Panc1 (cell line): ENCODE results near the gene PADI2. TPM values are rescaled to one million over a fixed set of nuclear protein-coding genes. Genes with fewer than 3 reads are reported as not detected.

Source experiments
- ATAC-seq: fragments of 200-7000 bp; cut with Tn5 transposase; 2 replicates; pipeline ENCODE4 v1.9.1; 2020; ENCODE audit warnings: mild to moderate bottlenecking, moderate library complexity
- BruUV-seq: library from RNA; stranded (reverse); fragments of 400-500 nt; replicated peaks from 2 replicates; lab custom pipeline; 2021; lab: Mats Ljungman, UMichigan
- CTCF ChIA-PET: fragments of 300-600 bp; sonication (Branson Sonifier 250); formaldehyde crosslinking; loops from one replicate; lab custom pipeline; 2022; ENCODE audit warnings: antibody characterized with exemption; lab: Charles Lee
- POLR2A ChIA-PET: fragments of 300-600 bp; sonication (Branson Sonifier 250); formaldehyde crosslinking; loops from one replicate; lab custom pipeline; 2022; ENCODE audit warnings: antibody characterized with exemption; lab: Charles Lee
- DNase-seq: peaks from one replicate; pipeline ENCODE4 v3.0.0-alpha.2; 2010; ENCODE audit warnings: low read depth, low spot score
- H3K27ac ChIP-seq: 2 replicates; pipeline ENCODE4 v1.5.1; 2011; ENCODE audit warnings: mild to moderate bottlenecking, low read length, inconsistent platforms
- H3K27me3 ChIP-seq: fragments of 200-500 bp; sonication (Bioruptor generic); 2 replicates; pipeline ENCODE4 v1.6.0; 2014; ENCODE audit warnings: low read length, inconsistent platforms; ENCODE audit not compliant: control insufficient read depth, insufficient read depth
- H3K36me3 ChIP-seq: fragments of 200-500 bp; sonication (Bioruptor generic); 2 replicates; pipeline ENCODE4 v1.5.1; 2014; ENCODE audit warnings: inconsistent platforms, mild to moderate bottlenecking, low read length, moderate library complexity; ENCODE audit not compliant: control insufficient read depth, insufficient read depth
- H3K4me1 ChIP-seq: 2 replicates; pipeline ENCODE4 v1.5.1; 2011; ENCODE audit warnings: inconsistent platforms, mild to moderate bottlenecking, low read length, moderate library complexity; ENCODE audit not compliant: control insufficient read depth, insufficient read depth
- H3K4me3 ChIP-seq, 2 experiments: 2 replicates each; pipeline ENCODE4 v1.5.1; 2011 to 2012; ENCODE audit warnings: low read depth in 2 of 2, low read length in 2 of 2, mild to moderate bottlenecking in 2 of 2, inconsistent platforms in 1 of 2, moderate library complexity in 1 of 2
- H3K9me3 ChIP-seq: fragments of 200-500 bp; sonication (Bioruptor generic); 2 replicates; pipeline ENCODE4 v1.5.1; 2014; ENCODE audit warnings: low read depth, mild to moderate bottlenecking, inconsistent platforms, low read length, moderate library complexity; ENCODE audit not compliant: control insufficient read depth, insufficient read depth
- POLR2AphosphoS5 ChIP-seq: IDR thresholded peaks from 2 replicates; pipeline ENCODE4 v1.6.1; 2012; ENCODE audit warnings: mild to moderate bottlenecking, low read depth, low read length, moderate library complexity
- SIN3A ChIP-seq: IDR thresholded peaks from 2 replicates; pipeline ENCODE4 v1.6.1; 2012; ENCODE audit warnings: low read depth, mild to moderate bottlenecking, low read length, moderate library complexity, borderline replicate concordance; ENCODE audit not compliant: insufficient read depth
- TCF7L2 ChIP-seq: IDR thresholded peaks from 2 replicates; pipeline ENCODE4 v1.6.1; 2011; ENCODE audit warnings: mild to moderate bottlenecking, low read depth, low read length, inconsistent platforms
- in situ Hi-C: cut with HindIII; loops from 2 replicates; pipeline ENCODE4 v1.10.0; 2016; ENCODE audit warnings: low sequenced_read_pairs, low pct_unique_long_range_greater_than_20kb
- intact Hi-C: fragments of 100-400 bp; cut with micrococcal nuclease; formaldehyde crosslinking; loops from one replicate; pipeline ENCODE4 v1.10.0; 2022; ENCODE audit not compliant: unreplicated experiment
- total RNA-seq: library from RNA; stranded (reverse); gene quantifications from one replicate; pipeline ENCODE4 v1.2.1, GENCODE V29; 2021; ENCODE audit not compliant: unreplicated experiment
- TF ChIP-seq, protein P1 (sequence below): fragments of 450-650 bp; IDR thresholded peaks from 2 replicates; pipeline ENCODE4 v1.5.1; 2017; ENCODE audit warnings: mild to moderate bottlenecking
- TF ChIP-seq, protein P2 (sequence below), 2 experiments: IDR thresholded peaks; 2 replicates each; pipeline ENCODE4 v1.6.1; 2011 to 2012; ENCODE audit warnings: low read depth in 2 of 2, control low read depth in 1 of 2, low read length in 1 of 2, mild to moderate bottlenecking in 1 of 2, moderate library complexity in 1 of 2; ENCODE audit not compliant: insufficient read depth in 1 of 2

The PADI2 gene
- total RNA-seq, 1 experiment from 2014 or later, result 507 TPM

DNA sequence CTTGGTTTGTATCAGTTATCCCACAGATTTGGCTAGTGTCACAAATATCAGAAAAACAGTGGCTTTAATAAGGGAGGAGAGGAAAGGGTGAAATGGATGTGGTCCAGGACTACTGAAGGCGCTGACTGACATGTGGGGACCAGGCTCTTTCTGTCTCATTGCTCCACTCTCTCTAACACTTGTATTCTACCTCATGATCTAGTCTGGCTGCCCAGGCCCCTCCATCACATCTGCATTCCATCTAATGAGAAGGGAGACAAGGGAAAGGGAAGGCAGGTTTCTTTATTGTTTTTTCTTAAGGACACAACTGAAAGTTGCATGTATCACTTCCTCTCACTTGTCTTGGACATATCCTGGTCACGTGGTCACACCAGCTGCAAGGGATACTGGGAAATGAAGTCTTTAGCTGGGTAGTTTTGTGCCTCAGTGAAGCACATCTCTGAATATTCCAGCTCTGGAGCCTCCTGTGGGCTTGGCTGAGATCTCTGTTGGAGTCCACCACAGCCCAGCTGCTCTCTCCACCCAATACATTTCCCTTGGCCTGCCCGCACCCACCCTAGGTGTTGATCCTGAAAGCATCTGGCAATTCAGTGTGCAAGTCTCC, 42.0 kb upstream of the PADI2 start:
- Histone ChIP-seq H3K27me3 (no peaks in the 10 kb centered on the region), H3K27ac (peak overlapping the region; percentile 64), H3K4me1 (peaks cover 10% of the 10 kb centered on the region; the same call in 1 of the 2 replicates), H3K4me3 (no peak overlapping the region), H3K9me3 (no peaks in the 10 kb centered on the region), H3K36me3 (no peaks in the 10 kb centered on the region)
- TF ChIP-seq POLR2AphosphoS5 (no peak), SIN3A (no peak), TCF7L2 (no peak)
- TF ChIP-seq, protein P1, sequence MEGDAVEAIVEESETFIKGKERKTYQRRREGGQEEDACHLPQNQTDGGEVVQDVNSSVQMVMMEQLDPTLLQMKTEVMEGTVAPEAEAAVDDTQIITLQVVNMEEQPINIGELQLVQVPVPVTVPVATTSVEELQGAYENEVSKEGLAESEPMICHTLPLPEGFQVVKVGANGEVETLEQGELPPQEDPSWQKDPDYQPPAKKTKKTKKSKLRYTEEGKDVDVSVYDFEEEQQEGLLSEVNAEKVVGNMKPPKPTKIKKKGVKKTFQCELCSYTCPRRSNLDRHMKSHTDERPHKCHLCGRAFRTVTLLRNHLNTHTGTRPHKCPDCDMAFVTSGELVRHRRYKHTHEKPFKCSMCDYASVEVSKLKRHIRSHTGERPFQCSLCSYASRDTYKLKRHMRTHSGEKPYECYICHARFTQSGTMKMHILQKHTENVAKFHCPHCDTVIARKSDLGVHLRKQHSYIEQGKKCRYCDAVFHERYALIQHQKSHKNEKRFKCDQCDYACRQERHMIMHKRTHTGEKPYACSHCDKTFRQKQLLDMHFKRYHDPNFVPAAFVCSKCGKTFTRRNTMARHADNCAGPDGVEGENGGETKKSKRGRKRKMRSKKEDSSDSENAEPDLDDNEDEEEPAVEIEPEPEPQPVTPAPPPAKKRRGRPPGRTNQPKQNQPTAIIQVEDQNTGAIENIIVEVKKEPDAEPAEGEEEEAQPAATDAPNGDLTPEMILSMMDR, result no peak
- TF ChIP-seq, protein P2, sequence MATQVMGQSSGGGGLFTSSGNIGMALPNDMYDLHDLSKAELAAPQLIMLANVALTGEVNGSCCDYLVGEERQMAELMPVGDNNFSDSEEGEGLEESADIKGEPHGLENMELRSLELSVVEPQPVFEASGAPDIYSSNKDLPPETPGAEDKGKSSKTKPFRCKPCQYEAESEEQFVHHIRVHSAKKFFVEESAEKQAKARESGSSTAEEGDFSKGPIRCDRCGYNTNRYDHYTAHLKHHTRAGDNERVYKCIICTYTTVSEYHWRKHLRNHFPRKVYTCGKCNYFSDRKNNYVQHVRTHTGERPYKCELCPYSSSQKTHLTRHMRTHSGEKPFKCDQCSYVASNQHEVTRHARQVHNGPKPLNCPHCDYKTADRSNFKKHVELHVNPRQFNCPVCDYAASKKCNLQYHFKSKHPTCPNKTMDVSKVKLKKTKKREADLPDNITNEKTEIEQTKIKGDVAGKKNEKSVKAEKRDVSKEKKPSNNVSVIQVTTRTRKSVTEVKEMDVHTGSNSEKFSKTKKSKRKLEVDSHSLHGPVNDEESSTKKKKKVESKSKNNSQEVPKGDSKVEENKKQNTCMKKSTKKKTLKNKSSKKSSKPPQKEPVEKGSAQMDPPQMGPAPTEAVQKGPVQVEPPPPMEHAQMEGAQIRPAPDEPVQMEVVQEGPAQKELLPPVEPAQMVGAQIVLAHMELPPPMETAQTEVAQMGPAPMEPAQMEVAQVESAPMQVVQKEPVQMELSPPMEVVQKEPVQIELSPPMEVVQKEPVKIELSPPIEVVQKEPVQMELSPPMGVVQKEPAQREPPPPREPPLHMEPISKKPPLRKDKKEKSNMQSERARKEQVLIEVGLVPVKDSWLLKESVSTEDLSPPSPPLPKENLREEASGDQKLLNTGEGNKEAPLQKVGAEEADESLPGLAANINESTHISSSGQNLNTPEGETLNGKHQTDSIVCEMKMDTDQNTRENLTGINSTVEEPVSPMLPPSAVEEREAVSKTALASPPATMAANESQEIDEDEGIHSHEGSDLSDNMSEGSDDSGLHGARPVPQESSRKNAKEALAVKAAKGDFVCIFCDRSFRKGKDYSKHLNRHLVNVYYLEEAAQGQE (IDR thresholded peaks at IDR 0.05; ENCODE audit: insufficient read depth in 1 of 2, low read depth in 2 of 2, low read length in 1 of 2), result no peak
- ChIA-PET CTCF (no interaction called here), POLR2A (no interaction called here)
- intact Hi-C loops, result no loop called here
- in situ Hi-C loops, result no loop called here
- no peak for DNase-seq
- ATAC-seq, result no peak
- no TSS peak for BruUV-seq

DNA sequence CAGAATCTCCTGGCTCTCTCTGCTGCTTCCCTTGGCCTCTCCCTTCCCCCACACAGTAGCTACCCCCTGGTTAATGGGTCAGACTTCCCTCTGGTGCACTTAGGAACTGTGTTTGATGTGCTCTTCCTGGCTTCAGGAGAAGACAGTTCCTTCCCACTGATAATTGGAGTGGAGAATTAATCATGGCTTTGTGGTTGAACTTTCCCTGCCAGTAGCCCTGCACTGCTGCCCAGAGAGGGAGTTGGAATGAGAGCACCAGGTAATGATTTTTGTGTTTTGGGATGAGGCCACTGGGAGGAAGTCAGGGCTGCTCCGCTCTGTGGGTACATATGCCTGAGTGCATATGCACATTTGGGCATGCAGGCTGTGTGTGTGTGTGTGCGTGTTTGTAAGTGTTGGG, 39.7 kb upstream of the PADI2 start:
- in situ Hi-C loops (no loop called here), intact Hi-C loops (no loop called here)
- POLR2A ChIA-PET, result no interaction called here
- Histone ChIP-seq H3K4me3 (no peak overlapping the region), H3K9me3 (peaks cover 9% of the 10 kb centered on the region; the same call in 1 of the 2 replicates), H3K4me1 (peaks cover 10% of the 10 kb centered on the region; the same call in 1 of the 2 replicates), H3K27me3 (no peaks in the 10 kb centered on the region), H3K27ac (peak overlapping the region; percentile 36; the same call in 1 of the 2 replicates), H3K36me3 (no peaks in the 10 kb centered on the region)
- DNase-seq (no peak), ATAC-seq (no peak)
- no TSS peak for BruUV-seq
- TF ChIP-seq, protein P1, result no peak
- no peak for TF ChIP-seq TCF7L2
- TF ChIP-seq, protein P2 (IDR thresholded peaks at IDR 0.05; ENCODE audit: insufficient read depth in 1 of 2, low read depth in 2 of 2, low read length in 1 of 2), result no peak
- CTCF ChIA-PET, result no interaction called here
